ENCODE results near the gene TMIGD2.

TMIGD2 gene

GRCh38 chr19:4267901-4268815, 34.0 kb downstream of the TMIGD2 start:
- no peak for DNase-seq (ENCODE audit: low read depth)
- no peak for TF ChIP-seq CTCF (conservative IDR thresholded peaks at IDR 0.05; ENCODE audit: low read depth, low read length)

GRCh38 chr19:4267101-4267900, 34.9 kb downstream of the TMIGD2 start:
- no peak overlapping the region for H3K4me3 ChIP-seq (ENCODE audit: low read depth, low read length)
- peak; percentile 60 for DNase-seq (ENCODE audit: low read depth)
- peak; percentile 83 for TF ChIP-seq CTCF (conservative IDR thresholded peaks at IDR 0.05; ENCODE audit: low read depth, low read length)

More at GRCh38 chr19:4267901-4268815, 34.0 kb downstream of the TMIGD2 start:
- H3K4me3 ChIP-seq (ENCODE audit: low read depth, low read length) = no peak overlapping the region

- no peak for DNase-seq (ENCODE audit: low read depth)
- no peak for TF ChIP-seq CTCF (conservative IDR thresholded peaks at IDR 0.05; ENCODE audit: low read depth, low read length)
- no peak overlapping the region for H3K4me3 ChIP-seq (ENCODE audit: low read depth, low read length)
Observed at GRCh38 chr19:4266253-4267000, 35.8 kb downstream of the TMIGD2 start.

GRCh38 chr19:4264812-4265211, 37.4 kb downstream of the TMIGD2 start:
- TF ChIP-seq CTCF (conservative IDR thresholded peaks at IDR 0.05; ENCODE audit: low read depth, low read length) = no peak
- DNase-seq (ENCODE audit: low read depth) = no peak
- no peak overlapping the region for H3K4me3 ChIP-seq (ENCODE audit: low read depth, low read length)

- no peak for DNase-seq (ENCODE audit: low read depth)
- no peak for TF ChIP-seq CTCF (conservative IDR thresholded peaks at IDR 0.05; ENCODE audit: low read depth, low read length)
- H3K4me3 ChIP-seq (ENCODE audit: low read depth, low read length) = no peak overlapping the region
Observed at GRCh38 chr19:4260613-4261191, 41.5 kb downstream of the TMIGD2 start.

GRCh38 chr19:4258181-4258580, 44.0 kb downstream of the TMIGD2 start:
- DNase-seq (ENCODE audit: low read depth) = no peak
- no peak overlapping the region for H3K4me3 ChIP-seq (ENCODE audit: low read depth, low read length)
- TF ChIP-seq CTCF (conservative IDR thresholded peaks at IDR 0.05; ENCODE audit: low read depth, low read length) = no peak

Data from choroid plexus epithelial cell (primary cell).